Ishikawa (cell line): Measurements from ENCODE around the gene NCBP3.

Experiments used
- CEBPB ChIP-seq: IDR thresholded peaks from 2 replicates; pipeline ENCODE4 v1.6.1; 2012
- CREB1 ChIP-seq: IDR thresholded peaks from 2 replicates; pipeline ENCODE4 v1.6.1; 2012; ENCODE audit warnings: low read depth
- EP300 ChIP-seq: IDR thresholded peaks from 2 replicates; pipeline ENCODE4 v1.6.1; 2012; ENCODE audit warnings: borderline replicate concordance
- FOXM1 ChIP-seq: IDR thresholded peaks from 2 replicates; pipeline ENCODE4 v1.6.1; 2012; ENCODE audit warnings: low read depth, borderline replicate concordance
- NFIC ChIP-seq: IDR thresholded peaks from 2 replicates; pipeline ENCODE4 v1.6.1; 2012
- RAD21 ChIP-seq: IDR thresholded peaks from 2 replicates; pipeline ENCODE4 v1.6.1; 2012; ENCODE audit warnings: low read depth
- TCF12 ChIP-seq: IDR thresholded peaks from 2 replicates; pipeline ENCODE4 v1.6.1; 2012; ENCODE audit warnings: low read depth
- ZBTB7A ChIP-seq: IDR thresholded peaks from 2 replicates; pipeline ENCODE4 v1.6.1; 2012; ENCODE audit warnings: low read depth
- TF ChIP-seq, protein P1 (sequence below): IDR thresholded peaks from 2 replicates; pipeline ENCODE4 v1.6.1; 2012; ENCODE audit warnings: low read depth, mild to moderate bottlenecking
- TF ChIP-seq, protein P2 (sequence below): IDR thresholded peaks from 2 replicates; pipeline ENCODE4 v1.6.1; 2012

DNA sequence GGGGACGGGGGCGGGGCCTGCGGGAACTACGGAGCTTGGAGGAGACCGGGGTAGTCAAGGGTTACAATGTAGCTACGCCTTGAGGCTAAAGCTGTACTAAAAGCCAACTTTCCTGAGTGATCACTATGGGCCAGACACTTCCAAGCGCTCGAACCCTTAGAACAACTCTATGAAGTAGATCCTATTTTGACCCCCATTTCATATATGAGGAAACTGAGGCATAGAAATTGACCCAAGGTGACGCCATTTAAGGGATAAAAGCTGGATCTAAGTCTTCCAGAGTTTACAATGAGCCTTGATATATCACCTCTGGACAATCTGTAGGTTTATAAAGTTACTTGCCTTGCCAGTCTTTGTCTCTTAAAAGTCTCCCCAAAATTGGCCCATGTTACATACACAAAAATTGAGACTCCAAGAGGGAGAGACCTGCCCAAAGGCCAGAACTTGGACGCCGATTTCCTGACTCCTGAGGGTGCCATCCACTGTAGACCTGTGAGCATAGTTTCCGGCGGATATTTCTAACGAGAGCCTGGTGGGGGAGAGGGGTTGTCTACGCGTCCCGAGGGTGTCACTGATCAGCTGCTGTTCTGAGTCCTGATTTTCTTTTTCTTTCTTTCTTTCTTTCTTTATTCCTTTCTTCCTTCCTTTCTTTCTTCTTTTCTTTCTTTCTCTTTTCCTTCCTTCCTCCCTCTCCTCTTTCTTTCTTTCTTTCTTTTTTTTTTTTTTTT lies 555 bp upstream of the NCBP3 start:
- TF ChIP-seq, protein P1, sequence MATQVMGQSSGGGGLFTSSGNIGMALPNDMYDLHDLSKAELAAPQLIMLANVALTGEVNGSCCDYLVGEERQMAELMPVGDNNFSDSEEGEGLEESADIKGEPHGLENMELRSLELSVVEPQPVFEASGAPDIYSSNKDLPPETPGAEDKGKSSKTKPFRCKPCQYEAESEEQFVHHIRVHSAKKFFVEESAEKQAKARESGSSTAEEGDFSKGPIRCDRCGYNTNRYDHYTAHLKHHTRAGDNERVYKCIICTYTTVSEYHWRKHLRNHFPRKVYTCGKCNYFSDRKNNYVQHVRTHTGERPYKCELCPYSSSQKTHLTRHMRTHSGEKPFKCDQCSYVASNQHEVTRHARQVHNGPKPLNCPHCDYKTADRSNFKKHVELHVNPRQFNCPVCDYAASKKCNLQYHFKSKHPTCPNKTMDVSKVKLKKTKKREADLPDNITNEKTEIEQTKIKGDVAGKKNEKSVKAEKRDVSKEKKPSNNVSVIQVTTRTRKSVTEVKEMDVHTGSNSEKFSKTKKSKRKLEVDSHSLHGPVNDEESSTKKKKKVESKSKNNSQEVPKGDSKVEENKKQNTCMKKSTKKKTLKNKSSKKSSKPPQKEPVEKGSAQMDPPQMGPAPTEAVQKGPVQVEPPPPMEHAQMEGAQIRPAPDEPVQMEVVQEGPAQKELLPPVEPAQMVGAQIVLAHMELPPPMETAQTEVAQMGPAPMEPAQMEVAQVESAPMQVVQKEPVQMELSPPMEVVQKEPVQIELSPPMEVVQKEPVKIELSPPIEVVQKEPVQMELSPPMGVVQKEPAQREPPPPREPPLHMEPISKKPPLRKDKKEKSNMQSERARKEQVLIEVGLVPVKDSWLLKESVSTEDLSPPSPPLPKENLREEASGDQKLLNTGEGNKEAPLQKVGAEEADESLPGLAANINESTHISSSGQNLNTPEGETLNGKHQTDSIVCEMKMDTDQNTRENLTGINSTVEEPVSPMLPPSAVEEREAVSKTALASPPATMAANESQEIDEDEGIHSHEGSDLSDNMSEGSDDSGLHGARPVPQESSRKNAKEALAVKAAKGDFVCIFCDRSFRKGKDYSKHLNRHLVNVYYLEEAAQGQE, result no peak
- TF ChIP-seq ZBTB7A, result no peak
- no peak for TF ChIP-seq NFIC
- TF ChIP-seq, protein P2, sequence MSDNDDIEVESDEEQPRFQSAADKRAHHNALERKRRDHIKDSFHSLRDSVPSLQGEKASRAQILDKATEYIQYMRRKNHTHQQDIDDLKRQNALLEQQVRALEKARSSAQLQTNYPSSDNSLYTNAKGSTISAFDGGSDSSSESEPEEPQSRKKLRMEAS, result no peak
- TF ChIP-seq EP300, result no peak
- no peak for TF ChIP-seq CEBPB
- no peak for TF ChIP-seq TCF12
- no peak for TF ChIP-seq CREB1
- TF ChIP-seq RAD21, result no peak
- no peak for TF ChIP-seq FOXM1
